Psoas muscle (tissue), 8 donors: ENCODE results near the gene KCNJ13. TPM values are rescaled to one million over a fixed set of nuclear protein-coding genes. Genes with fewer than 3 reads are reported as not detected.

Experiments used
- ATAC-seq, 4 donors: fragments of 200-7000 bp; cut with Tn5 transposase; one replicate each; pipeline ENCODE4 v1.9.1; 2020; ENCODE audit warnings: moderate library complexity in 3 of 4, mild to moderate bottlenecking in 2 of 4
- DNase-seq, 2 donors: peaks; one replicate each; pipeline ENCODE4 v3.0.0-alpha.2; 2020
- H3K27ac ChIP-seq: fragments of 200-600 bp; one replicate; pipeline ENCODE4 v1.8.0; 2022
- H3K27me3 ChIP-seq, 3 donors: fragments of 200-600 bp in 1 of 3; one replicate each; pipeline versions ENCODE4 v1.6.1 to v1.8.0; 2013 to 2022; ENCODE audit warnings: low read length in 2 of 3, mild to moderate bottlenecking in 2 of 3, moderate library complexity in 1 of 3; ENCODE audit not compliant: insufficient read depth in 3 of 3
- H3K36me3 ChIP-seq, 2 donors: fragments of 200-600 bp in 1 of 2; one replicate each; pipeline versions ENCODE4 v1.6.1 to v1.8.0; 2013 to 2022; ENCODE audit warnings: low read depth in 1 of 2, mild to moderate bottlenecking in 1 of 2, moderate library complexity in 1 of 2; ENCODE audit not compliant: insufficient read depth in 1 of 2
- H3K4me1 ChIP-seq: fragments of 200-600 bp; one replicate; pipeline ENCODE4 v1.8.0; 2022
- H3K4me3 ChIP-seq: fragments of 200-600 bp; one replicate; pipeline ENCODE4 v1.8.0; 2022; ENCODE audit warnings: mild to moderate bottlenecking
- H3K9me3 ChIP-seq: fragments of 200-600 bp; one replicate; pipeline ENCODE4 v1.8.0; 2022
- CTCF ChIP-seq: fragments of 200-600 bp; IDR thresholded peaks from one replicate; pipeline ENCODE4 v1.8.0; 2022; ENCODE audit warnings: antibody characterized with exemption
- WGBS, 3 donors: extraction: QIAGEN DNeasy Blood & Tissue Kit; methylation state at CpG; one replicate each; pipeline versions ENCODE4 v1.1.6 to v1.1.7; 2013; 5-methylcytosine and 5-hydroxymethylcytosine counted together
- intact Hi-C, 2 donors: fragments of 100-400 bp; cut with DNase I; formaldehyde crosslinking; loops; one replicate each; pipeline versions ENCODE4 v1.11.0 to v1.14.2; 2022
- polyA plus RNA-seq, 3 donors: library from polyadenylated mRNA; stranded (reverse); fragments of 200-250 nt; gene quantifications; one replicate each; pipeline ENCODE4 v1.2.3, GENCODE V29; 2013
- total RNA-seq, 4 donors: library from RNA; stranded (reverse); fragmentation: NEBNext Ultra II Directional in 2 of 4; extraction: Animal tissue kit (Norgen Biotek cat#: 25700) in 2 of 4; gene quantifications; one replicate each; pipeline versions ENCODE4 v1.2.1 to v1.2.4, GENCODE V29; 2021 to 2023
- donor health status: healthy with polysubstance abuse.
- donor health status: DM: no; HTN: no; CAD: no; lungs with moderate emphysema.
- donor health status: Bipolar disorder and iron deficiency.
- donor health status: healthy.
- donor health status: DM: yes; HTN: yes; CAD: no.
- donor health status: DM: no; HTN: no; CAD: no.
- donor health status: DM: no; HTN: no; CAD: no.
- donor health status: DM: yes; HTN: yes; CAD: no.

KCNJ13 gene
- total and polyA plus RNA-seq, 7 donors: 0.03 TPM; not detected in 6

GRCh38 chr2:232767866-232768265, 8.5 kb downstream of the KCNJ13 start:
- DNase-seq: no peak
- H3K4me1 ChIP-seq: no peaks in the 10 kb centered on the region
- 32 to 50% (median 38%) methylated on average over 1 of the region's 1 CpG for WGBS, 3 donors
- no peak for TF ChIP-seq CTCF
- H3K27ac ChIP-seq: no peak overlapping the region
- no peaks in the 10 kb centered on the region for H3K27me3 ChIP-seq
- H3K4me3 ChIP-seq: no peak overlapping the region
- no peaks in the 10 kb centered on the region for H3K9me3 ChIP-seq
- H3K36me3 ChIP-seq: peaks cover 0 to 84% of the 10 kb centered on the region in 2 donors
- intact Hi-C loops: no loop called here
- ATAC-seq: peak in 3 of 4 donors; percentile 62 to 76 (median 68)

- DNase-seq (no peak), ATAC-seq (peak in 3 of 4 donors; percentile 34 to 67 (median 62))
- Histone ChIP-seq H3K36me3 (peaks cover 0 to 98% of the 10 kb centered on the region in 2 donors), H3K4me3 (no peak overlapping the region), H3K27me3 (no peaks in the 10 kb centered on the region), H3K4me1 (no peaks in the 10 kb centered on the region), H3K27ac (no peak overlapping the region), H3K9me3 (no peaks in the 10 kb centered on the region)
- 59 to 67% (median 63%) methylated on average over 3 of the region's 3 CpGs for WGBS, 3 donors
- intact Hi-C loops: no loop called here
- peak; percentile 45 for TF ChIP-seq CTCF
These were observed 15.0 kb downstream of the KCNJ13 start for GRCh38 chr2:232761301-232761907.

DNA sequence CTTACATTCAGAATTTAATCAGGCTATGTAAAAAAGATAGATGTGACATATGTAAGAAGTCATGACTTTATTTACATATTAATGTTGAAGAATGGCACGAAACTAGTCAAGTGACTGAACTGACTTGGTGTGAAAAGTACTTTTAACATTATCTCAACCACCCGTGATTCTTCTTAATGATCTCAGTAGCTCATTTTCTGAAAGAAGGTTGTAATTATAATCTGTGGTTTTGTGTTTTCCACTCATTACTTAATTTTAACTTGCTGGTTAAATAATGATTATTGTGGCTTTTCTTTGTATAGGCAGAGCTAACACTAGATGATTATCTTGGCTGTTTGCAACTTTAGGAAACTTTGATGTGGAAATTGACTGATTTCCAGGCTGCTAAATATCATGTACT, 18.5 kb downstream of the KCNJ13 start:
- WGBS, 3 donors: 78 to 90% (median 84%) methylated on average over 2 of the region's 2 CpGs
- DNase-seq: no peak
- Histone ChIP-seq H3K4me1 (no peaks in the 10 kb centered on the region), H3K36me3 (peaks cover 0 to 94% of the 10 kb centered on the region in 2 donors), H3K4me3 (no peak overlapping the region), H3K27me3 (no peaks in the 10 kb centered on the region), H3K27ac (no peak overlapping the region), H3K9me3 (no peaks in the 10 kb centered on the region)
- no peak for ATAC-seq
- intact Hi-C loops: no loop called here
- TF ChIP-seq CTCF: no peak

- Histone ChIP-seq H3K4me3 (no peak overlapping the region), H3K36me3 (peaks cover 0 to 80% of the 10 kb centered on the region in 2 donors), H3K27me3 (no peaks in the 10 kb centered on the region), H3K27ac (no peak overlapping the region), H3K9me3 (no peaks in the 10 kb centered on the region), H3K4me1 (no peaks in the 10 kb centered on the region)
- ATAC-seq (peak in 1 of 4 donors; percentile 19), DNase-seq (no peak)
- TF ChIP-seq CTCF: no peak
- intact Hi-C loops: no loop called here
- 72 to 78% (median 74%) methylated on average over 4 of the region's 4 CpGs for WGBS, 3 donors
These were observed 26.2 kb downstream of the KCNJ13 start for GRCh38 chr2:232750135-232750671.
